ENCODE data around the gene KIZ.

- TF ChIP-seq CTCF (conservative IDR thresholded peaks at IDR 0.05 in 1 of 2, IDR thresholded peaks at IDR 0.05 in 1 of 2; ENCODE audit: extremely low read depth in 1 of 2, insufficient read depth in 1 of 2, low read depth in 1 of 2, low read length in 2 of 2) (no peak), EZH2 (IDR thresholded peaks at IDR 0.05; ENCODE audit: borderline replicate concordance, low read length) (no peak)
Measured at GRCh38 chr20:21134883-21135493, 9.1 kb downstream of the KIZ start.

Measured in mammary epithelial cell (primary cell).